ENCODE results near the gene TLK2.
"Not testable (repeated sequence)": the region's sequence is repeated elsewhere in the genome, so short reads cannot be mapped to it uniquely, and the experiment has no call there.

TLK2 gene

GRCh38 chr17:62552851-62553659 is 74.4 kb downstream of the TLK2 start:
- H2BK5ac ChIP-seq (ENCODE audit: low read length); H3K27me3 ChIP-seq (ENCODE audit: insufficient read depth, low read length, poor library complexity); H4K5ac ChIP-seq (ENCODE audit: low read length); H3K9ac ChIP-seq (ENCODE audit: low read length); H3K56ac ChIP-seq (ENCODE audit: low read length); H3K4me1 ChIP-seq (ENCODE audit: control insufficient read depth, low read depth, low read length); H3K18ac ChIP-seq (ENCODE audit: low read length); H2BK120ac ChIP-seq (ENCODE audit: low read depth, low read length); H3K36me3 ChIP-seq (ENCODE audit: control insufficient read depth, insufficient read depth, low read length); H2AK5ac ChIP-seq (ENCODE audit: low read length); H3K4ac ChIP-seq (ENCODE audit: low read depth, low read length); H3K4me2 ChIP-seq (ENCODE audit: low read length); H2BK15ac ChIP-seq (replicated peaks; ENCODE audit: low read depth); H3K23ac ChIP-seq (ENCODE audit: low read length); H3K27ac ChIP-seq (ENCODE audit: low read depth, low read length); H3K79me2 ChIP-seq (ENCODE audit: control insufficient read depth, insufficient read depth, low read length); H3K4me3 ChIP-seq (ENCODE audit: low read length); DNase-seq; H4K8ac ChIP-seq (ENCODE audit: low read depth, low read length); H3K79me1 ChIP-seq (ENCODE audit: low read length): not testable (repeated sequence)
- no CpG with 5 or more reads among the region's 4 CpGs for WGBS (ENCODE audit: extremely low coverage, insufficient coverage, low lambda C conversion rate)

GRCh38 chr17:62557532-62557931 is 78.9 kb downstream of the TLK2 start:
- not testable (repeated sequence) for H3K4me2 ChIP-seq (ENCODE audit: low read length); H4K5ac ChIP-seq (ENCODE audit: low read length); H3K4me1 ChIP-seq (ENCODE audit: control insufficient read depth, low read depth, low read length); H3K27me3 ChIP-seq (ENCODE audit: insufficient read depth, low read length, poor library complexity); H3K27ac ChIP-seq (ENCODE audit: low read depth, low read length); DNase-seq; H2BK5ac ChIP-seq (ENCODE audit: low read length); H4K8ac ChIP-seq (ENCODE audit: low read depth, low read length); H3K79me1 ChIP-seq (ENCODE audit: low read length); H2BK15ac ChIP-seq (replicated peaks; ENCODE audit: low read depth); H3K79me2 ChIP-seq (ENCODE audit: control insufficient read depth, insufficient read depth, low read length); H3K4ac ChIP-seq (ENCODE audit: low read depth, low read length); H3K18ac ChIP-seq (ENCODE audit: low read length); H2AK5ac ChIP-seq (ENCODE audit: low read length); H3K56ac ChIP-seq (ENCODE audit: low read length); H3K36me3 ChIP-seq (ENCODE audit: control insufficient read depth, insufficient read depth, low read length); H2BK120ac ChIP-seq (ENCODE audit: low read depth, low read length); H3K4me3 ChIP-seq (ENCODE audit: low read length); H3K9ac ChIP-seq (ENCODE audit: low read length); H3K23ac ChIP-seq (ENCODE audit: low read length)
- no CpG with 5 or more reads among the region's 5 CpGs for WGBS (ENCODE audit: extremely low coverage, insufficient coverage, low lambda C conversion rate)

DNA sequence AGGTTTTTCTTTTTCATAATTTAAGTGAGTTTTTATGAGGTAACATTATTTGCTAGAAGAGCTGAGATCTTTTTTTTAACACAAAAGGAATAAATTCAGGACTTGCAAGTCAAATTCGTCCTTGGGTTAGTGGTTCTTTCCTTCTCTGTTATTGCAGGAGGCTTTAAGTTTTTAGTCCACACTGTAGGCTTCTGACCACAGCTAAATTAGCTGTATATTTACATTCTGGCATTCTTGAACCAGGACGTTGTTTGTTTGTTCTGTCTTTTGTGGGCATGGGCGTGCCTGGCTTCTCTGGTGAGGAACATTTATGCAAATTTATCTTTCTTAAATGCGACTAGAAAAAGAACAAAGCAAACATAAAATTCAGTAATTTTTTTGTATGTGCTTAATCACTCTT is 80.3 kb downstream of the TLK2 start:
- H3K36me3 ChIP-seq (ENCODE audit: control insufficient read depth, insufficient read depth, low read length); H4K8ac ChIP-seq (ENCODE audit: low read depth, low read length); H3K56ac ChIP-seq (ENCODE audit: low read length); DNase-seq; H3K9ac ChIP-seq (ENCODE audit: low read length); H2BK120ac ChIP-seq (ENCODE audit: low read depth, low read length); H3K18ac ChIP-seq (ENCODE audit: low read length); H4K5ac ChIP-seq (ENCODE audit: low read length); H3K79me2 ChIP-seq (ENCODE audit: control insufficient read depth, insufficient read depth, low read length); H3K79me1 ChIP-seq (ENCODE audit: low read length); H3K4me3 ChIP-seq (ENCODE audit: low read length); H3K4ac ChIP-seq (ENCODE audit: low read depth, low read length); H2BK5ac ChIP-seq (ENCODE audit: low read length); H2AK5ac ChIP-seq (ENCODE audit: low read length); H3K23ac ChIP-seq (ENCODE audit: low read length); H3K27me3 ChIP-seq (ENCODE audit: insufficient read depth, low read length, poor library complexity); H3K4me1 ChIP-seq (ENCODE audit: control insufficient read depth, low read depth, low read length); H3K27ac ChIP-seq (ENCODE audit: low read depth, low read length); H3K4me2 ChIP-seq (ENCODE audit: low read length); H2BK15ac ChIP-seq (replicated peaks; ENCODE audit: low read depth): not testable (repeated sequence)
- WGBS (ENCODE audit: extremely low coverage, insufficient coverage, low lambda C conversion rate): no CpG with 5 or more reads among the region's 4 CpGs

DNA sequence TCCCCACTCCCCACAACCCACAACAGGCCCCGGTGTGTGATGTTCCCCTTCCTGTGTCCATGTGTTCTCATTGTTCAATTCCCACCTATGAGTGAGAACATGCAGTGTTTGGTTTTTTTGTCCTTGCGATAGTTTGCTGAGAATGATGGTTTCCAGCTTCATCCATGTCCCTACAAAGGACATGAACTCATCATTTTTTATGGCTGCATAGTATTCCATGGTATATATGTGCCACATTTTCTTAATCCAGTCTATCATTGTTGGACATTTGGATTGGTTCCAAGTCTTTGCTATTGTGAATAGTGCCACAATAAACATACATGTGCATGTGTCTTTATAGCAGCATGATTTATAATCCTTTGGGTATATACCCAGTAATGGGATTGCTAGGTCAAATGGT is 82.3 kb downstream of the TLK2 start:
- H3K4me3 ChIP-seq (ENCODE audit: low read length); H3K79me1 ChIP-seq (ENCODE audit: low read length); H3K27ac ChIP-seq (ENCODE audit: low read depth, low read length); H2BK120ac ChIP-seq (ENCODE audit: low read depth, low read length); H3K56ac ChIP-seq (ENCODE audit: low read length); H2AK5ac ChIP-seq (ENCODE audit: low read length); H4K8ac ChIP-seq (ENCODE audit: low read depth, low read length); H2BK5ac ChIP-seq (ENCODE audit: low read length); H3K23ac ChIP-seq (ENCODE audit: low read length); H2BK15ac ChIP-seq (replicated peaks; ENCODE audit: low read depth); H4K5ac ChIP-seq (ENCODE audit: low read length); H3K36me3 ChIP-seq (ENCODE audit: control insufficient read depth, insufficient read depth, low read length); H3K9ac ChIP-seq (ENCODE audit: low read length); H3K27me3 ChIP-seq (ENCODE audit: insufficient read depth, low read length, poor library complexity); H3K4me1 ChIP-seq (ENCODE audit: control insufficient read depth, low read depth, low read length); H3K4me2 ChIP-seq (ENCODE audit: low read length); H3K4ac ChIP-seq (ENCODE audit: low read depth, low read length); H3K18ac ChIP-seq (ENCODE audit: low read length); DNase-seq; H3K79me2 ChIP-seq (ENCODE audit: control insufficient read depth, insufficient read depth, low read length): not testable (repeated sequence)
- no CpG with 5 or more reads among the region's 2 CpGs for WGBS (ENCODE audit: extremely low coverage, insufficient coverage, low lambda C conversion rate)

- no peak for DNase-seq
- H4K8ac ChIP-seq (ENCODE audit: low read depth, low read length): no peak overlapping the region
- no peaks in the 10 kb centered on the region for H3K4me1 ChIP-seq (ENCODE audit: control insufficient read depth, low read depth, low read length)
- no CpG with 5 or more reads among the region's 1 CpG for WGBS (ENCODE audit: extremely low coverage, insufficient coverage, low lambda C conversion rate)
- no peak overlapping the region for H4K5ac ChIP-seq (ENCODE audit: low read length)
- no peak overlapping the region for H3K4me3 ChIP-seq (ENCODE audit: low read length)
- H3K18ac ChIP-seq (ENCODE audit: low read length): no peak overlapping the region
- no peaks in the 10 kb centered on the region for H3K79me2 ChIP-seq (ENCODE audit: control insufficient read depth, insufficient read depth, low read length)
- no peak overlapping the region for H3K4me2 ChIP-seq (ENCODE audit: low read length)
- H3K79me1 ChIP-seq (ENCODE audit: low read length): no peaks in the 10 kb centered on the region
- H3K36me3 ChIP-seq (ENCODE audit: control insufficient read depth, insufficient read depth, low read length): peaks cover 2% of the 10 kb centered on the region
- no peak overlapping the region for H2BK15ac ChIP-seq (replicated peaks; ENCODE audit: low read depth)
- no peak overlapping the region for H3K27ac ChIP-seq (ENCODE audit: low read depth, low read length)
- H2AK5ac ChIP-seq (ENCODE audit: low read length): no peak overlapping the region
- no peak overlapping the region for H3K23ac ChIP-seq (ENCODE audit: low read length)
- H3K56ac ChIP-seq (ENCODE audit: low read length): no peak overlapping the region
- H3K27me3 ChIP-seq (ENCODE audit: insufficient read depth, low read length, poor library complexity): no peaks in the 10 kb centered on the region
- no peak overlapping the region for H3K9ac ChIP-seq (ENCODE audit: low read length)
- no peak overlapping the region for H3K4ac ChIP-seq (ENCODE audit: low read depth, low read length)
- H2BK5ac ChIP-seq (ENCODE audit: low read length): no peak overlapping the region
- H2BK120ac ChIP-seq (ENCODE audit: low read depth, low read length): no peak overlapping the region
These were observed 84.0 kb downstream of the TLK2 start for GRCh38 chr17:62562656-62563055.

DNA sequence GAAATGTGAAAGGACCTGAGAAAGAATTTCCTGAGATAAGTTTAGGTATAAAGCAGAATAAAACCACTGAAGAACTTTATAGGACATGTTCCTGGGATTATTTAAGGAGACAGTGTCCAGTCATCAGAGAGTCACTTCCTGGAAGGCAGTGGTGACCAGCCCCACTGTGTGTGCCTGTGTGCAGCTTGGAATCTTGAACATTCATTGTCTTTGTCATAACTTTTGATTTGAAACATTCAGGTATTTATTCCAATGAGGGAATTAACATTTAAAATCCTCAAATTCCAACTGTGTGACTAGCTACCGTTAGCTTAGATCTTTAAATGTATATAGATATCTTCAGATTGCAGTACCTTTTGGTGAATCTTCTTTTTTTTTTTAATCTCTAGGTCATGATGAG is 87.2 kb downstream of the TLK2 start:
- WGBS (ENCODE audit: extremely low coverage, insufficient coverage, low lambda C conversion rate): no CpG with 5 or more reads among the region's 1 CpG
- Histone ChIP-seq H2BK15ac (replicated peaks; ENCODE audit: low read depth) (no peak overlapping the region), H3K79me1 (ENCODE audit: low read length) (no peaks in the 10 kb centered on the region), H4K5ac (ENCODE audit: low read length) (no peak overlapping the region), H3K4me2 (ENCODE audit: low read length) (no peak overlapping the region), H2BK5ac (ENCODE audit: low read length) (no peak overlapping the region), H3K4ac (ENCODE audit: low read depth, low read length) (no peak overlapping the region), H3K4me1 (ENCODE audit: control insufficient read depth, low read depth, low read length) (no peaks in the 10 kb centered on the region), H3K27me3 (ENCODE audit: insufficient read depth, low read length, poor library complexity) (no peaks in the 10 kb centered on the region), H3K56ac (ENCODE audit: low read length) (no peak overlapping the region), H2AK5ac (ENCODE audit: low read length) (no peak overlapping the region), H3K36me3 (ENCODE audit: control insufficient read depth, insufficient read depth, low read length) (peaks cover 2% of the 10 kb centered on the region), H3K9ac (ENCODE audit: low read length) (no peak overlapping the region), H2BK120ac (ENCODE audit: low read depth, low read length) (no peak overlapping the region), H3K79me2 (ENCODE audit: control insufficient read depth, insufficient read depth, low read length) (no peaks in the 10 kb centered on the region), H3K18ac (ENCODE audit: low read length) (no peak overlapping the region), H3K23ac (ENCODE audit: low read length) (no peak overlapping the region), H3K4me3 (ENCODE audit: low read length) (no peak overlapping the region), H4K8ac (ENCODE audit: low read depth, low read length) (no peak overlapping the region), H3K27ac (ENCODE audit: low read depth, low read length) (no peak overlapping the region)
- DNase-seq: no peak

Data from mesendoderm (in vitro differentiated cells).